ENCODE results near the gene PRSS8.

The PRSS8 gene

GRCh38 chr16:31082368-31083045 is 53.0 kb downstream of the PRSS8 start:
- no peak for DNase-seq (ENCODE audit: low spot score in 2 of 2)
- in situ Hi-C loops (cut with MboI; ENCODE audit: low sequenced_read_pairs), result no loop called here
- no peaks in the 10 kb centered on the region for H3K4me1 ChIP-seq

More at GRCh38 chr16:31082368-31083045, 53.0 kb downstream of the PRSS8 start:
- Histone ChIP-seq H3K9me3 (no peaks in the 10 kb centered on the region), H3K27me3 (ENCODE audit: low read depth) (no peaks in the 10 kb centered on the region), H3K36me3 (replicated peaks) (peaks cover 42% of the 10 kb centered on the region), H3K4me3 (no peak overlapping the region)
